Measurements from ENCODE around the gene GPC1. TPM values are rescaled to one million over a fixed set of nuclear protein-coding genes. Genes with fewer than 3 reads are reported as not detected.

GPC1 gene
- total RNA-seq, 1 donor from 2014 or later = 123 TPM

DNA sequence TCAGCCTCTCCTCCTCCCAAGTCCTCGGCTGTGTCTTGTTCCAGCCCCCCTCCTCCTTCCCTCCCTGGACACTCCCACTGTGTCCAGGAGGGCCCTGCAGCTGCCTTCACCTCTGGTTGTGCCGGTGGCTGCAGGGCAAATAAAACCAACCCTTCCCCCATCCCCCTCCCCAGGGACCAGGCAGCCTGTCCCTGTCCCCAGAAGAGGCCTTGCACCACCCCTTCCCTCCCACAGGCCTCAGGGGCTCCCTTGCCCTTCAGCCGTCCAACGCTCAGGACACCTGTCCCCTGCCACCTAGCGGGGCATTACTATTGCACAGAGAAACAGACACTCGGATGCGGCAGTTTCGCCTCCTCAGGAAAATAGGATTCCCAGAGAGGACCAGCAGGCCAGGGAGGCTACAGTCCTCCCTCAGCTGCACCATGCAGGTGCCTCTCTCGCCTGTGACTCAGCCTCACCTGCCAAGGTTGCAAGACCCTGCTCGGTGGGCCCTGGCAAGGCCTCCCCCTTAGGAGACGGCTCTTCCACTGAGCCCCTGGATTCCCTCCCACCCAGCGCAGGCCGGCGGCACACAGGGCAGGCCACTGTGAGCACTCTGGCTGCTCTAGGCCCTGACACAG, 5.5 kb upstream of the GPC1 start:
- TF ChIP-seq, protein P1, sequence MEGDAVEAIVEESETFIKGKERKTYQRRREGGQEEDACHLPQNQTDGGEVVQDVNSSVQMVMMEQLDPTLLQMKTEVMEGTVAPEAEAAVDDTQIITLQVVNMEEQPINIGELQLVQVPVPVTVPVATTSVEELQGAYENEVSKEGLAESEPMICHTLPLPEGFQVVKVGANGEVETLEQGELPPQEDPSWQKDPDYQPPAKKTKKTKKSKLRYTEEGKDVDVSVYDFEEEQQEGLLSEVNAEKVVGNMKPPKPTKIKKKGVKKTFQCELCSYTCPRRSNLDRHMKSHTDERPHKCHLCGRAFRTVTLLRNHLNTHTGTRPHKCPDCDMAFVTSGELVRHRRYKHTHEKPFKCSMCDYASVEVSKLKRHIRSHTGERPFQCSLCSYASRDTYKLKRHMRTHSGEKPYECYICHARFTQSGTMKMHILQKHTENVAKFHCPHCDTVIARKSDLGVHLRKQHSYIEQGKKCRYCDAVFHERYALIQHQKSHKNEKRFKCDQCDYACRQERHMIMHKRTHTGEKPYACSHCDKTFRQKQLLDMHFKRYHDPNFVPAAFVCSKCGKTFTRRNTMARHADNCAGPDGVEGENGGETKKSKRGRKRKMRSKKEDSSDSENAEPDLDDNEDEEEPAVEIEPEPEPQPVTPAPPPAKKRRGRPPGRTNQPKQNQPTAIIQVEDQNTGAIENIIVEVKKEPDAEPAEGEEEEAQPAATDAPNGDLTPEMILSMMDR (IDR thresholded peaks at IDR 0.05) = no peak
- Histone ChIP-seq H3K4me3 (no peak overlapping the region), H3K27ac (no peak overlapping the region), H3K36me3 (no peaks in the 10 kb centered on the region), H3K27me3 (no peaks in the 10 kb centered on the region), H3K4me1 (peaks cover 7 to 12% of the 10 kb centered on the region in 2 donors), H3K9me3 (no peaks in the 10 kb centered on the region)
- intact Hi-C loops (cut with DNase I) = no loop called here
- peak; percentile 7 to 54 for DNase-seq (ENCODE audit: low spot score in 2 of 2)

DNA sequence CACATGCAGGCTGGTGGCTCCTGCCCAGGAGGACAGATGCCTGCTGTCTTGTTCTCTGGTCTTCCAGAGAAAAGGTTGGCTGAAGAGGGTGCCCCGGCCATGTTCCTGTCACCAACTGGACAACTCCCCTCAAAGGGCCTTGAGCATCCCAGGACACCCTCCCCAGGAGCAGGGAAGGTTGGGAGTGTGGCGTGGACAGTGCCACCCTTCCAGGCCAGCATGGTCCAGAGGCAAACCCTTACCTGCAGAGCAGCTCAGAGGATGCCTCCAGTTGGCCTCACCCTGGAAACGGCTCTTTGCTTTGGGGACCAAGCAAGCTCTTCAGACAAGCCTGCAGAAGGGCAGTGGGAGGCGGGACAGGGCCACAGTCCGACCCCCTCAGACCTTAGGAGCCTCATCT, 4.9 kb upstream of the GPC1 start:
- DNase-seq (ENCODE audit: low spot score in 2 of 2) = peak in 1 of 2 donors; percentile 44

DNA sequence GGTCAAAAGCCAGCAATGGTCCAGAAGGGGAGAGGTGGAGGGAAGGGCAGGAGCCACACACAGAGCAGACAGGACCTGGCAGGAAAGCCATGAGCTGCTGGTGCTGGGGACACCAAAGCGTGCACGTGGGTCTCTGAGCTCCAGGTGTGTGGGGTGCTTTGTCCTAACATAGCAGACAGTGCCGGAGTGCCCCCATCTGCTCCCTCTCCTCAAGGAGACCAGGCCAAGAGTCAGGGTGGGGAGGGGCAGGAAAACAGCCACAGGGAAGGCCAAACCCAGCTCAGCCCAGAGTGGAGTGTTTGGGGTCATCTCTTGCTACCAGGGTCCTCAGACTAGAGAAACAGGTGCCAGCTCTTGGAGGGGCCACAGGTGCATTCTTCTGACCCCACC, 4.2 kb upstream of the GPC1 start:
- intact Hi-C loops (cut with DNase I) = no loop called here
- TF ChIP-seq, protein P1 (IDR thresholded peaks at IDR 0.05) = no peak

More for the DNA sequence above, 4.9 kb upstream of the GPC1 start:
- Histone ChIP-seq H3K4me1 (peaks cover 7 to 12% of the 10 kb centered on the region in 2 donors), H3K27ac (no peak overlapping the region), H3K4me3 (no peak overlapping the region), H3K36me3 (no peaks in the 10 kb centered on the region), H3K27me3 (no peaks in the 10 kb centered on the region), H3K9me3 (no peaks in the 10 kb centered on the region)
- TF ChIP-seq, protein P1 (IDR thresholded peaks at IDR 0.05) = no peak
- intact Hi-C loops (cut with DNase I) = no loop called here

DNA sequence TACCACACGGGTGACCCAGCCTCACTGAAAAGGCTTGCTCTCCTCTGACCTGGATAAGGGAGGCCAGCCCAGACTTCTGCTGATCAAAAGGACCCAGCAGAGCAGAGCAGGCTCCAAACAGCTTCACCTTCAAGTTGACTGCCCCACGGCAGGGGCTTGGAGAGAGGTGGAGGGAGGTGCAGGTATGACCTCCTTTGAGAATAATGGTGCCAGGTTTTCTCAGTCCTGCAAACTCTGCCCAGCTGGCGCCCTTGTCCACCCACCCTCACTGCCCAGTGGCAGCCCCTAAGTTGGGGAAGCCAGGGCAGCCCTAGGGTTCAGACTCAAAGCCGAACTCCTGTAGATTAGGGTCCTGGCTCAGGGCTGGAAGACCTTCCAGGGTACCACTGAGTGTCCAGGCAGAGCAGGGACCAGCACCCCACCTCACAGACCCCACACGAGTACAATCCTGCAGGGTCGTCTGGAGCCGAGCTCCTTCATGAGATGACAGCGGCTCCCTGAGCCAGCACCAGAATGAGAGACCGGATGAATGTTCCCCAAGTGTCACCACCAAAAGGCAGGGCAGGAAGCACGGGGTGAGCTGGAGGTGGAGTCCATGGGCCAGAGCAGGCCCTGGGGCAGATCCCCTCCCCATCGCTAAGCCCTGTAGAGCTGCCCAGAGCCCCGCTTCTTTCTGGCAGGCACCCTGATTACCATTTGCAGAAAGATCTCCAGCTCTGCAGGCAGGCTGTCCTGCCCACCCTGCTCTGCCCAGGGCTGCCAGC, 3.6 kb upstream of the GPC1 start:
- H3K4me1 ChIP-seq = peaks cover 15% of the 10 kb centered on the region in 2 donors
- peak; percentile 4 to 59 for DNase-seq (ENCODE audit: low spot score in 2 of 2)
- H3K36me3 ChIP-seq = no peaks in the 10 kb centered on the region
- H3K9me3 ChIP-seq = no peaks in the 10 kb centered on the region
- intact Hi-C loops (cut with DNase I) = no loop called here
- H3K27me3 ChIP-seq = no peaks in the 10 kb centered on the region
- H3K27ac ChIP-seq = no peak overlapping the region
- TF ChIP-seq, protein P1 (IDR thresholded peaks at IDR 0.05) = no peak
- no peak overlapping the region for H3K4me3 ChIP-seq

More for the DNA sequence above, 4.2 kb upstream of the GPC1 start:
- Histone ChIP-seq H3K4me3 (no peak overlapping the region), H3K9me3 (no peaks in the 10 kb centered on the region), H3K4me1 (peaks cover 9 to 12% of the 10 kb centered on the region in 2 donors), H3K27ac (no peak overlapping the region), H3K36me3 (no peaks in the 10 kb centered on the region), H3K27me3 (no peaks in the 10 kb centered on the region)
- DNase-seq (ENCODE audit: low spot score in 2 of 2) = peak in 1 of 2 donors; percentile 2

DNA sequence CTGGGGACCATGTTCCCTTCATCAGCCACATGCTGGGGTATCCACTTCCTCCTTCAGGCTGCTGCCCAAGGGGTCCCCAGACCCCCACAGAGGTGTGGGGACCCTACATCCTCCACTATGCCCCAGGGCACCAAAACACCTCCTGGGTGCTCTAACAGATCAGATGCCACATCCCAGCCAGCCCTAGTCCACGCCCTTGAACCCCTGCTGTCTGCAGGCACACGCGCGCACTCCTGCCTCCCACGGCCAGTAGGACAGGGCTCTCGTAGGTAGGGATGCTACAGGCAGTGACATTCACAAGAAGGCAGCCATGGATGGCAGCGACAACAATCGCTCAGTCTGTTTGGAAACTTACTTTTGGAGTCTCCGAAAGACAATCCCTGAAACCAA, 3.0 kb upstream of the GPC1 start:
- TF ChIP-seq, protein P1 (IDR thresholded peaks at IDR 0.05) = no peak
- Histone ChIP-seq H3K27ac (no peak overlapping the region), H3K4me1 (peaks cover 20 to 21% of the 10 kb centered on the region in 2 donors), H3K27me3 (no peaks in the 10 kb centered on the region), H3K9me3 (no peaks in the 10 kb centered on the region), H3K4me3 (no peak overlapping the region), H3K36me3 (no peaks in the 10 kb centered on the region)
- peak in 1 of 2 donors; percentile 46 for DNase-seq (ENCODE audit: low spot score in 2 of 2)
- intact Hi-C loops (cut with DNase I) = no loop called here
